OCI-LY7 (cell line): ENCODE results near the gene CCDC182.

Experiments used
- EZH2phosphoT487 ChIP-seq: fragments of 200-600 bp; sonication (generic); IDR thresholded peaks from 2 replicates; pipeline ENCODE4 v1.6.1; 2018; ENCODE audit warnings: low read depth, borderline replicate concordance, mild to moderate bottlenecking, mixed run types, antibody characterized with exemption, low read length, moderate library complexity, mixed read lengths
- TF ChIP-seq, protein P1 (sequence below): fragments of 200-600 bp; sonication (generic); conservative IDR thresholded peaks from 2 replicates; pipeline ENCODE4 v1.5.1; 2014; ENCODE audit warnings: mild to moderate bottlenecking, antibody characterized with exemption, low read length, moderate library complexity, mixed read lengths

DNA sequence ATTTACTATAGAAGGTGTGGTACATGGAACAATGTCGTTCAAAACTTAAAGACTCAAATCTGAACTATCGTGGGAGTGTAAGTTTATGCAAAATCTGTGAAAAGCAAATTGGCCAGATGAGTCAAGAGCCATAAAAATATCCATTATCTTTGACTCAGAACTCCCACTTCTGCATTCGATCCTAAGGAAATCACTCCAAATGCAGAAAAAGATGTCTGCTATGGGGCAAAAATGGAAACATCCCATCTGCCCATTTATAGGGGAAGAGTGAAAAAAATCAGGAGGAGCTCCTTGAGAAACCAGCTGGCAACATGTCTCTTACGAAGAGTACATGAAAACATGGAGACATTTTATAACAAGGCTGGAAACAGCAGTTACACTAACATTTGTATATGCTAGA is 43.6 kb upstream of the CCDC182 start:
- TF ChIP-seq, protein P1, sequence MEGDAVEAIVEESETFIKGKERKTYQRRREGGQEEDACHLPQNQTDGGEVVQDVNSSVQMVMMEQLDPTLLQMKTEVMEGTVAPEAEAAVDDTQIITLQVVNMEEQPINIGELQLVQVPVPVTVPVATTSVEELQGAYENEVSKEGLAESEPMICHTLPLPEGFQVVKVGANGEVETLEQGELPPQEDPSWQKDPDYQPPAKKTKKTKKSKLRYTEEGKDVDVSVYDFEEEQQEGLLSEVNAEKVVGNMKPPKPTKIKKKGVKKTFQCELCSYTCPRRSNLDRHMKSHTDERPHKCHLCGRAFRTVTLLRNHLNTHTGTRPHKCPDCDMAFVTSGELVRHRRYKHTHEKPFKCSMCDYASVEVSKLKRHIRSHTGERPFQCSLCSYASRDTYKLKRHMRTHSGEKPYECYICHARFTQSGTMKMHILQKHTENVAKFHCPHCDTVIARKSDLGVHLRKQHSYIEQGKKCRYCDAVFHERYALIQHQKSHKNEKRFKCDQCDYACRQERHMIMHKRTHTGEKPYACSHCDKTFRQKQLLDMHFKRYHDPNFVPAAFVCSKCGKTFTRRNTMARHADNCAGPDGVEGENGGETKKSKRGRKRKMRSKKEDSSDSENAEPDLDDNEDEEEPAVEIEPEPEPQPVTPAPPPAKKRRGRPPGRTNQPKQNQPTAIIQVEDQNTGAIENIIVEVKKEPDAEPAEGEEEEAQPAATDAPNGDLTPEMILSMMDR: no peak
- no peak for TF ChIP-seq EZH2phosphoT487
